ENCODE data around the gene GPR160. TPM values are rescaled to one million over a fixed set of nuclear protein-coding genes. Genes with fewer than 3 reads are reported as not detected.

Gene GPR160
- total and polyA plus RNA-seq, 9 donors, result 0.35 to 6.1 (median 0.97) TPM

DNA sequence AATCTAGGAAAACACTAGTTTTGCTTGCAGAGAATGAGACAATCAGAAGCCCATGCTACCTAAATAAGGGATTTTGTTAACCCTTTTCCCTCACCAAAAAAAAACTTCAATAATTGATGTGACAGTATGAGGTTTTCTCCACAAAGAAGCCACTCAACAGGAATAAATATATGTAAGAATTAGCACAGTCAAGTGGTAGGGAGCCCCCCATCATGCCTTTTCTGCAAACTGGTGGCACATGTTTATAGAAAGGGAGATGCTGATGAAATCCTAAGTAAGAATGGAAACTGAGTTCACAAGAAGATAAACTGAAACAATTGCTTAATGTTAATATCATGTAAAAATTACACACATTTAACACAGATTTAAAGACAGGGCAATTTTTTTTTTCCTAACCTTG, 92.7 kb downstream of the GPR160 start:
- Histone ChIP-seq H3K27ac (no peak overlapping the region), H3K4me1 (ENCODE audit: insufficient read depth) (no peaks in the 10 kb centered on the region), H3K9me3 (no peaks in the 10 kb centered on the region), H3K4me3 (no peak overlapping the region), H3K36me3 (no peaks in the 10 kb centered on the region), H3K27me3 (no peaks in the 10 kb centered on the region)
- intact Hi-C loops (cut with DNase I), result loop anchor here in 1 of 4 donors (5.0 kb wide), 1 partner anchor 1248 kb away; no protein-coding TSS in a partner anchor
- no peak for DNase-seq
- TF ChIP-seq EP300 (IDR thresholded peaks at IDR 0.05) (no peak), POLR2A (IDR thresholded peaks at IDR 0.05) (no peak)
- TF ChIP-seq, protein P1, sequence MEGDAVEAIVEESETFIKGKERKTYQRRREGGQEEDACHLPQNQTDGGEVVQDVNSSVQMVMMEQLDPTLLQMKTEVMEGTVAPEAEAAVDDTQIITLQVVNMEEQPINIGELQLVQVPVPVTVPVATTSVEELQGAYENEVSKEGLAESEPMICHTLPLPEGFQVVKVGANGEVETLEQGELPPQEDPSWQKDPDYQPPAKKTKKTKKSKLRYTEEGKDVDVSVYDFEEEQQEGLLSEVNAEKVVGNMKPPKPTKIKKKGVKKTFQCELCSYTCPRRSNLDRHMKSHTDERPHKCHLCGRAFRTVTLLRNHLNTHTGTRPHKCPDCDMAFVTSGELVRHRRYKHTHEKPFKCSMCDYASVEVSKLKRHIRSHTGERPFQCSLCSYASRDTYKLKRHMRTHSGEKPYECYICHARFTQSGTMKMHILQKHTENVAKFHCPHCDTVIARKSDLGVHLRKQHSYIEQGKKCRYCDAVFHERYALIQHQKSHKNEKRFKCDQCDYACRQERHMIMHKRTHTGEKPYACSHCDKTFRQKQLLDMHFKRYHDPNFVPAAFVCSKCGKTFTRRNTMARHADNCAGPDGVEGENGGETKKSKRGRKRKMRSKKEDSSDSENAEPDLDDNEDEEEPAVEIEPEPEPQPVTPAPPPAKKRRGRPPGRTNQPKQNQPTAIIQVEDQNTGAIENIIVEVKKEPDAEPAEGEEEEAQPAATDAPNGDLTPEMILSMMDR (IDR thresholded peaks at IDR 0.05), result no peak

DNA sequence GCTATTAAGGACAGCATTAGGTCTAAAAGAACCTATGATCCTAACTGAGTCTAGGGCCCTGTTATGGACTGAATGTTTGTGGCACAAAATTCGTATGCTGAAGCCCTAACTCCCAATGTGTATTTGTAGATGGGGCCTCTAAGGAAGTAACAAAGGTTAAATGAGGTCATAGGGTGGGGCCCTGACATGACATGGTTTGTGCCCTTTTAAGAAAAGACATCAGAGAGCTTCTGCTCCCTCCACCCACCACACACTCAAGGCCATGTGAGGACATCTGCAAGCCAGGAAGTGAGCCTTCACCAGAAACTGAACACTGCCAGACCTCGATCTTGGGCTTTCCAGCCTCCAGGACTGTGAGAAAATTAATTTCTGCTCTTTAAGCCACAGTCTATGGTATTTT, 94.5 kb downstream of the GPR160 start:
- no peaks in the 10 kb centered on the region for H3K36me3 ChIP-seq
- TF ChIP-seq POLR2A (IDR thresholded peaks at IDR 0.05) (no peak), EP300 (IDR thresholded peaks at IDR 0.05) (no peak)
- TF ChIP-seq, protein P1 (IDR thresholded peaks at IDR 0.05), result no peak
- no peaks in the 10 kb centered on the region for H3K9me3 ChIP-seq
- WGBS, 3 donors, result 89 to 92% (median 90%) methylated on average over 2 of the region's 2 CpGs
- H3K27ac ChIP-seq, result no peak overlapping the region
- H3K4me1 ChIP-seq (ENCODE audit: insufficient read depth), result no peaks in the 10 kb centered on the region
- DNase-seq, result no peak
- no peaks in the 10 kb centered on the region for H3K27me3 ChIP-seq
- intact Hi-C loops (cut with DNase I), result loop anchor here in 1 of 4 donors (5.0 kb wide), 1 partner anchor 1250 kb away; no protein-coding TSS in a partner anchor
- H3K4me3 ChIP-seq, result no peak overlapping the region

Small RNAs within 50 kb of the gene (small RNA-seq; reads per million reads assigned to genes)
- gene RNU4-38P, result not detected

Other genes with a start within 250 kb of the GPR160 start
- gene LRRIQ4, start 225.1 kb upstream of the GPR160 start, total RNA-seq, result under 1 TPM in 5 of 7 donors, not detected in 2; 0.23 to 0.43 (median 0.26) TPM
- gene LRRIQ4, start 225.1 kb upstream of the GPR160 start, polyA plus RNA-seq, result under 1 TPM; 0.05 to 0.17 TPM
- gene LRRC34, start 225.1 kb upstream of the GPR160 start, total RNA-seq, result 1 to 10 TPM; 3.3 to 8.1 (median 4.3) TPM
- gene LRRC34, start 225.1 kb upstream of the GPR160 start, polyA plus RNA-seq, result 1 to 10 TPM; 1.7 to 3.3 TPM
- gene LRRC31, start 168.1 kb upstream of the GPR160 start, total RNA-seq, result not detected
- not detected for gene LRRC31, start 168.1 kb upstream of the GPR160 start, polyA plus RNA-seq
- not detected for gene SAMD7, start 126.4 kb upstream of the GPR160 start, total RNA-seq
- gene SAMD7, start 126.4 kb upstream of the GPR160 start, polyA plus RNA-seq, result not detected
- 100 to 1,000 TPM in 5 of 7 donors, 10 to 100 TPM in 2; 34.0 to 178 (median 131) TPM for gene SEC62, start 71.2 kb upstream of the GPR160 start, total RNA-seq
- 100 to 1,000 TPM in 1 of 2 donors, 10 to 100 TPM in 1; 49.6 to 113 TPM for gene SEC62, start 71.2 kb upstream of the GPR160 start, polyA plus RNA-seq
- 100 to 1,000 TPM in 1 of 7 donors, 10 to 100 TPM in 6; 43.3 to 121 (median 91.3) TPM for gene PHC3, start 143.7 kb downstream of the GPR160 start, total RNA-seq
- gene PHC3, start 143.7 kb downstream of the GPR160 start, polyA plus RNA-seq, result 10 to 100 TPM in 1 of 2 donors, 1 to 10 TPM in 1; 9.9 to 37.8 TPM
- 10 to 100 TPM; 33.2 to 62.4 (median 42.3) TPM for gene PRKCI, start 184.4 kb downstream of the GPR160 start, total RNA-seq
- 10 to 100 TPM; 15.5 TPM for gene PRKCI, start 184.4 kb downstream of the GPR160 start, polyA plus RNA-seq